GM12891 (cell line): ENCODE results near the gene WDR90.

Experiments
- DNase-seq: peaks from one replicate; pipeline ENCODE4 v3.0.0; 2011; ENCODE audit warnings: low spot score; ENCODE audit not compliant: insufficient read length
- FAIRE-seq: peaks from 2 replicates; lab custom pipeline; 2011; peaks lifted over from hg19 to GRCh38; lab: Jason Lieb, UNC
- PAX5 ChIP-seq: IDR thresholded peaks from 2 replicates; pipeline ENCODE4 v1.6.1; 2011; ENCODE audit warnings: low read length, moderate library complexity, mild to moderate bottlenecking; ENCODE audit not compliant: insufficient read depth, severe bottlenecking
- POLR2A ChIP-seq: IDR thresholded peaks from 2 replicates; pipeline ENCODE4 v1.6.1; 2011; ENCODE audit warnings: low read depth, low read length, control low read depth
- POLR2AphosphoS5 ChIP-seq: IDR thresholded peaks from 2 replicates; pipeline ENCODE4 v1.6.1; 2011; ENCODE audit warnings: low read depth, low read length, control low read depth
- POU2F2 ChIP-seq: IDR thresholded peaks from 2 replicates; pipeline ENCODE4 v1.6.1; 2011; ENCODE audit warnings: low read depth, mild to moderate bottlenecking, control low read depth, low read length, moderate library complexity
- SPI1 ChIP-seq: IDR thresholded peaks from 2 replicates; pipeline ENCODE4 v1.6.1; 2011; ENCODE audit warnings: low read depth, low read length, control low read depth
- TAF1 ChIP-seq: IDR thresholded peaks from 2 replicates; pipeline ENCODE4 v1.6.1; 2011; ENCODE audit warnings: low read depth, low read length, control low read depth

Gene WDR90

DNA sequence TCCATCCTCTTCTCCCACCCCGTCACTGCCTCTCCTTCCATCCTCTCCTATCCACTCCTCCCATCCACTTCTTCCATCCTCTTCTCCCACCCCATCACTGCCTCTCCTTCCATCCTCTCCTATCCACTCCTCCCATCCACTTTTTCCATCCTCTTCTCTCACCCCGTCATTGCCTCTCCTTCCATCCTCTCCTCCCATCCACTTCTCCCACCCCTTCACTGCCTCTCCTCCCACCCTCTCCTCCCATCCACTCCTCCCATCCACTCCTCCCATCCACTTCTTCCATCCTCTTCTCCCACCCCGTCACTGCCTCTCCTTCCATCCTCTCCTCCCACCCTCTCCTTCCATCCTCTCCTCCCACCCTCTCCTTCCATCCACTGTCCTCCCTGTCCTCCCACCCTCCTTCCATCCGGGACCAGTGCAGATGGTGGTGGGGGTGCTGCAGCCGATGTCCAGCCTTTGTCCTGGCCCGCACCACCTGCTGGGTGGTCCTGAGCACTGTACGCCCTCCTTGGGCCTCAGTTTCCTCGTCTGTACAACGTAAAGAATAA is 17.3 kb upstream of the WDR90 start:
- TF ChIP-seq SPI1, result no peak
- no peak for TF ChIP-seq POLR2A
- TF ChIP-seq TAF1, result no peak
- no peak for TF ChIP-seq POU2F2
- no peak for TF ChIP-seq PAX5
- no peak for TF ChIP-seq POLR2AphosphoS5
- DNase-seq, result no peak
- FAIRE-seq, result no peak

DNA sequence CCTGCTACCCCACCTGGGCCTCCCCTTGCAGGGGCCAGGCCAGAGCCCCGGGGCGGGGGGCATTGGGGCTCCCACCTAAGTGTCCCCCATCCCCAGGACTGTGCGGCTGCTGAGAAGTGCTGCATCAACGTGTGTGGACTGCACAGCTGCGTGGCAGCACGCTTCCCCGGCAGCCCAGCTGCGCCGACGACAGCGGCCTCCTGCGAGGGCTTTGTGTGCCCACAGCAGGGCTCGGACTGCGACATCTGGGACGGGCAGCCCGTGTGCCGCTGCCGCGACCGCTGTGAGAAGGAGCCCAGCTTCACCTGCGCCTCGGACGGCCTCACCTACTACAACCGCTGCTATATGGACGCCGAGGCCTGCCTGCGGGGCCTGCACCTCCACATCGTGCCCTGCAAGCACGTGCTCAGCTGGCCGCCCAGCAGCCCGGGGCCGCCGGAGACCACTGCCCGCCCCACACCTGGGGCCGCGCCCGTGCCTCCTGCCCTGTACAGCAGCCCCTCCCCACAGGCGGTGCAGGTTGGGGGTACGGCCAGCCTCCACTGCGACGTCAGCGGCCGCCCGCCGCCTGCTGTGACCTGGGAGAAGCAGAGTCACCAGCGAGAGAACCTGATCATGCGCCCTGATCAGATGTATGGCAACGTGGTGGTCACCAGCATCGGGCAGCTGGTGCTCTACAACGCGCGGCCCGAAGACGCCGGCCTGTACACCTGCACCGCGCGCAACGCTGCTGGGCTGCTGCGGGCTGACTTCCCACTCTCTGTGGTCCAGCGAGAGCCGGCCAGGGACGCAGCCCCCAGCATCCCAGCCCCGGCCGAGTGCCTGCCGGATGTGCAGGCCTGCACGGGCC is 16.5 kb upstream of the WDR90 start:
- no peak for FAIRE-seq
- TF ChIP-seq PAX5 (no peak), POU2F2 (no peak), TAF1 (no peak), POLR2A (no peak), POLR2AphosphoS5 (no peak), SPI1 (no peak)
- no peak for DNase-seq

DNA sequence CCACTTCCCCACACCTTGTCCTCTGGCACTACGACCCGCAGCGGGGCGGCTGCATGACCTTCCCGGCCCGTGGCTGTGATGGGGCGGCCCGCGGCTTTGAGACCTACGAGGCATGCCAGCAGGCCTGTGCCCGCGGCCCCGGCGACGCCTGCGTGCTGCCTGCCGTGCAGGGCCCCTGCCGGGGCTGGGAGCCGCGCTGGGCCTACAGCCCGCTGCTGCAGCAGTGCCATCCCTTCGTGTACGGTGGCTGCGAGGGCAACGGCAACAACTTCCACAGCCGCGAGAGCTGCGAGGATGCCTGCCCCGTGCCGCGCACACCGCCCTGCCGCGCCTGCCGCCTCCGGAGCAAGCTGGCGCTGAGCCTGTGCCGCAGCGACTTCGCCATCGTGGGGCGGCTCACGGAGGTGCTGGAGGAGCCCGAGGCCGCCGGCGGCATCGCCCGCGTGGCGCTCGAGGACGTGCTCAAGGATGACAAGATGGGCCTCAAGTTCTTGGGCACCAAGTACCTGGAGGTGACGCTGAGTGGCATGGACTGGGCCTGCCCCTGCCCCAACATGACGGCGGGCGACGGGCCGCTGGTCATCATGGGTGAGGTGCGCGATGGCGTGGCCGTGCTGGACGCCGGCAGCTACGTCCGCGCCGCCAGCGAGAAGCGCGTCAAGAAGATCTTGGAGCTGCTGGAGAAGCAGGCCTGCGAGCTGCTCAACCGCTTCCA is 15.7 kb upstream of the WDR90 start:
- DNase-seq (no peak), FAIRE-seq (no peak)
- TF ChIP-seq PAX5, result no peak
- TF ChIP-seq SPI1, result no peak
- no peak for TF ChIP-seq POLR2A

DNA sequence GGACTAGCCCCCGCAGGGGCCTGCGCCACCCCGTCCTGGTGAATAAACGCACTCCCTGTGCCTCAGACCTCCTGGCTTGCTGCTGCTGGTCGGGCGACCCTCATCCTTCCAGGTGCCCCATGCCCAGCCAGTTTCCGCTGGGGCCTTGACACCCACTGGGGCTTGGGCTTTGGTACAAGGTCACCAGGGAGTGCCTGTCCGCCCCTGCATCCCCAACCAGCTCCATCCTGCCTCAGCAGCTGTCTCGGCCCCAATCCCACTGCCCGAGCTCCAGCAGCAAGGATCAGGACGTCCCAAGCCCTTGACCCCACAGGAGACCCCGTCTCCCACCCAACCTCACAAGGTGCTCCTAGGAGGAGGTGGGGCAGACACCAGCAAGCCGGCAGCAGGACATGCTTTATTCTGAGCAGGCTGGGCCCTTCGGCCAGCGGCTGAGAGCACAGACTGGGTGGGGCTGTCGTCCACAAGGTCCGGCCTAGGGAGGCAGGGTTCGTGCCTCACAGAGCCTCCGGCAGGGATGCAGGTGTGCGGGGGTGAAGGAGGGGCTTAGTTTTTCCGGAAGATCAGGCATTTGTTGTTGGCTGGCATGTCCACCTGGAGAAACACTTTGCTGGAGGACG is 15.0 kb upstream of the WDR90 start:
- FAIRE-seq (no peak), DNase-seq (no peak)
- no peak for TF ChIP-seq SPI1
- no peak for TF ChIP-seq PAX5
- no peak for TF ChIP-seq POLR2A
- no peak for TF ChIP-seq POLR2AphosphoS5

DNA sequence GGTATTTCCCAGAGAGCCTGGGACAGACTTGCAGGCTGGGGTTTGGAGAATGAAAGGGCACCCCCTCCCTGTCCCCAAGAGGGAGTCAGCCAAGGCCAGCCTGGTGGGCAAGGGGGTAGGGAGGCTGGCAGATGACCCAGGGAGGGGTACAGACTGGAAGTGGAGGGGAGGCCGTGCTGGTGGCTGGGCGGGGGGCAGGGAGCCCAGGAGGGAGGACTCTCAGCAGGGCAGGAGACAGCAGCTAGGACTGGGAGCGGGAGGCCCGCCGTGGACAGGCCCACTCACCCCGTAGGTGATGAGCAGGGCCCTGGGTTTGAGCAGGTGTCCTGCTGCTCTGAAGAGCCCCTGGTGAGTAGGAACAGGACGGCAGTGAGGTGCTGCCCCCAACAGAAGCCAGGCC is 14.2 kb upstream of the WDR90 start:
- FAIRE-seq, result peak; percentile 33
- TF ChIP-seq POLR2A, result no peak
- TF ChIP-seq PAX5, result no peak
- no peak for TF ChIP-seq SPI1
- no peak for TF ChIP-seq POLR2AphosphoS5
- no peak for TF ChIP-seq TAF1
- TF ChIP-seq POU2F2, result no peak

DNA sequence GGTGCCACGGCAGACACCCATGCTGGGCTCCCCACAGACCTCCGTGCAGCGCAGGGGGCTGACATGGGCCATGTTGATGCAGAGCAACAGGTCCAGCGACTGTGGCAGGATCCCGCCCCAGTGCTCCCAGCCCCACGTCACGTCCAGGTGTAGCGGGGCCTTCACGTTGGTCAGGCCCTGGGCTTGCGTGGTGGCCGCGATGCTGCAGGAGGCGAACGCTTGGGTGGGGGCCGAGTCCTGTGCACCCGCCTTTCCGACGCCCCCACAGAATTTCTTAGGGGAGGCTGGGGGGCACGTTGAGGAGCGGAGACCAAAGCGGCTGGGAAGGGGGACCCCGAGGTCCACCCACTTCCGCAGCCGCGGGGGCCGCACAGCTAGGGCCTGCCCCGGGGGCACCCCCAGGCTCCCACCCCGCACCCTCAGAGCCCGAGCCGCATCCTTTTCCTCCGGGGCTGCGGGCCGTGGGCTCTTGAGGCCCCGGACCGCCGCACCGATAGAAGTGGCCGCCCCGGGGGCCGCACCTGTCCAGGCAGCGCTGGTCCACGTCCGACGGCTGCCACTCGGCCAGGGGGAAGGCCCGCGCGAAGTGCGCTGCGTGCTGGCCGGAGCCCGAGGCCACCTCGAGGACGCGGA is 13.5 kb upstream of the WDR90 start:
- no peak for TF ChIP-seq POLR2A
- no peak for TF ChIP-seq POLR2AphosphoS5
- no peak for TF ChIP-seq TAF1
- TF ChIP-seq POU2F2, result no peak
- no peak for TF ChIP-seq PAX5
- no peak for TF ChIP-seq SPI1
- DNase-seq (no peak), FAIRE-seq (no peak)

More for the DNA sequence above, 14.2 kb upstream of the WDR90 start:
- no peak for DNase-seq

DNA sequence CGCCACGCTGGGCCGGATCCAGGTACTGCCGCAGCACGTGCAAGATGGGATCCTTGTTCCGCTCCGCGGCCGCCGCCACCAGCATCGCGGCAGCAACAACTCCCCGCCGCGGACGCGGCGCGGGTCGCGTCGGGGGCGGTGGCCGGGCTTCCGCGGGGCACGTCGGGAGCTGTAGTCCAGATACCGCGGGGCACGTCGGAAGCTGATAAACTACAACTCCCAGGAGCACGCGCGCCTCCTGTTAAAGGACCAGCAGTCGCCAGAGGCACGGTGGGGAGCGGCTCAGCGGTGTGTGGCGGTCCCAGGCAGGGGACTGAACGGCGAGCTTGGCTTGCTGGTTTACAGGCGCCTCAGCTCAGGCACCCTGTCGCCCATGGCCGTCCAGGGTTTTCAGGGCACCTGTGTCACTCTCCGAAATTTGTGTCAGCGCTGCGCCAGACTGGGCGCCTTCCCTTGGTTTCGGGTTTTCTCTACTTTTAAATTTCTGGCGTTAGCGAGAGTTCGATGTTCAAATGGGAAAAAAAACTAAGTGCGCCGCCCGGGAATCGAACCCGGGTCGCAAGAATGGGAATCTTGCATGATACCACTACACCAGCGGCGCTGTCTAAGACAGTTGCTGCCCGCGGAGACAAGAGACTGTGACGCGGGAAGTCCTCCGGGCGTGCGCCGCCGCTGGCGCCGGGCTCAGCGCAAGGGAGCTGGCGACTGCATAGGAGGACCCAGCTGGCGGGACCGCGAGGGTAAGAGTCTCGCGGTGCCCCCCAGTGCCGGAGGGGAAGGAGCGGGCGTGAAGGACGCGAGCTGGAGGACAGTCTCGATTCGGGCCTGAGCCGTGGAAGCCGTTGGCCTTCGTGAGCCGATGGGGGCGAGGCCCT is 12.7 kb upstream of the WDR90 start, which contains the start of gene METTL26:
Gene METTL26 (minus strand): TSS at position 100 of the 875 bp plus-strand sequence. CDS start 15 bp downstream, at position 85.
- peak; percentile 100 for FAIRE-seq
- TF ChIP-seq POU2F2 (0 out of 2 replicates have a peak, but pooled peaks have one; percentile 11), TAF1 (peak; percentile 40; the same call in 1 of the 2 replicates), PAX5 (peak; percentile 55), SPI1 (no peak), POLR2AphosphoS5 (0 out of 2 replicates have a peak, but pooled peaks have one; percentile 36), POLR2A (peak; percentile 57; the same call in 1 of the 2 replicates)
- peak; percentile 99 for DNase-seq
